HG03135 (cell line): ENCODE data around the gene PPP1R13L.
A peak's percentile ranks its signal among the peaks of the same experiment; 100 is the strongest.
"Not testable (repeated sequence)": the region's sequence is repeated elsewhere in the genome, so short reads cannot be mapped to it uniquely, and the experiment has no call there.

ENCODE experiments used
- ATAC-seq: cut with Tn5 transposase; IDR thresholded peaks from one replicate; pipeline ENCODE4 v1.9.1; 2021; ENCODE audit warnings: mild to moderate bottlenecking, moderate library complexity; ENCODE audit not compliant: unreplicated experiment

The PPP1R13L gene

GRCh38 chr19:45404557-45405434, at the start of gene PPP1R13L:
PPP1R13L (minus strand) TSS chr19:45405069; CDS start chr19:45398318, 6,751 bp downstream.
- no peak for ATAC-seq

- ATAC-seq = no peak
Observed at GRCh38 chr19:45451850-45452387, 47.0 kb upstream of the PPP1R13L start.

DNA sequence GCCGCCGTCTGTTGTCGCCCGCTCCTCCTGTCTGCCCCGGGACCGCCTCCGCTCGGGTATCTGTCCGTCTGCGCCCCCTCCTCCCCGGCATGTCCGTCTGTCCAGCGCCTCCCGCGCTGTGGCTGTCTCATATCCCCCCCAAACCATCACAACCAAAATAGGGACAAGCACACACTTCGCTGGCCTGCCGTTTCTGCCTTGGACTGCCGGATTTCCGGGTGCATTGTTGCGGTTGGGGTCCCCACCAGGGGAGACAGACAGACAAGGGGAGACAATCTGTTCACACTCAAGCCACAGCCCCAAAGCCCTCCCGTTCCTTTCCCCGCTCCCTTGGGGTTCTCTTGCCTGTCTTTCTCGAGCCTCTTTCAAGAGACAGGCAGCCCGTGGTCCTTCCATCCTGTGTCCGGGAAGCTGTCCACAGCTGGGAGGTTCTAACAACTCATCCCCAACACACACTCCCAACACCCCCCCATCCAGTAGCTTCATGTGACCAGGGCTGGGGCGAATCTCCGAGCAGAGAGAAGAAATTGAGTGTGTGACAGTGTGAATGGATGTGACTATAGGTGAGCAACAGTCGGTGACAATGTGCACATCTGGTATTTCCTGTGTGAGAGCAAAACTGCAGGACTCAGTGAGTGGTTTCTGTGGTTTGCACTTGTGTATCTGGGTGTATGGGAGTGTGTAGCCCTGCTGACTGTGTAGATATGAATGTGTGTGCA, 46.4 kb upstream of the PPP1R13L start:
- ATAC-seq = no peak

DNA sequence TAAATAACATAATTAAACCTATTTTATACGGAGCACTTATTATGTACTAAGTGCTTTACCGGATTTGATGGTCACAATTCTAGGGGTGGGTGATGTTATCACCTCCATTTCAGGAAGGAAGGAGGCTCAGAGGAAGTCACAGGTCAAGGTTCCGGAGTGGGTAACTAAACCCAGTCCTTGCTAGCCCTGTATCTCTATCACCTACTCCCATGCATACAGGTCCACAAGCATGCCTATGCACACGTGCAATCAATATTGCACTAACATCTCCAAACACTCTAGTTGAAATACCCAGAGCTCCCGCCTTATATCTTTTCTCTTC, 45.1 kb upstream of the PPP1R13L start:
- peak; percentile 25 for ATAC-seq

DNA sequence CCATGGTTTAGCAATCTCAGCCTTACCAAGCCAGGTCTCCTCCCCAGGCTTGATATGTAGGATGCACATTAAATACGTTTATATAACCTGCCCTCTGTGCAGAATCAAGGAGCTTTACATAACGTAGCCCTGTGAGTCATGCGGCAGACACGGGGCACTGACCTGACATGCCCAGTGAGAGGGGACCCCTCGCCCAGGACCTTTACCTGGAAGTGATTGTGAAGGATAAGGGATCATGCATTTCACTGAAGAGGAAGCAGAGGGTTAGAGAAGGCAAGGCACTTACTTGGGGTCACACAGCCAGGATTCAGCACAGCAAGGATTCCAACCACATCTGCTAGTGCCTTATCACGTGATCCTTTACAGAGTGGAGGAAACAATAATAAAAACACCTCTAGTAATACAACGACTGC, 44.0 kb upstream of the PPP1R13L start:
- no peak for ATAC-seq

- no peak for ATAC-seq
Observed at GRCh38 chr19:45448425-45448756, 43.5 kb upstream of the PPP1R13L start.

- ATAC-seq = no peak
Observed at GRCh38 chr19:45446944-45447343, 42.1 kb upstream of the PPP1R13L start.

DNA sequence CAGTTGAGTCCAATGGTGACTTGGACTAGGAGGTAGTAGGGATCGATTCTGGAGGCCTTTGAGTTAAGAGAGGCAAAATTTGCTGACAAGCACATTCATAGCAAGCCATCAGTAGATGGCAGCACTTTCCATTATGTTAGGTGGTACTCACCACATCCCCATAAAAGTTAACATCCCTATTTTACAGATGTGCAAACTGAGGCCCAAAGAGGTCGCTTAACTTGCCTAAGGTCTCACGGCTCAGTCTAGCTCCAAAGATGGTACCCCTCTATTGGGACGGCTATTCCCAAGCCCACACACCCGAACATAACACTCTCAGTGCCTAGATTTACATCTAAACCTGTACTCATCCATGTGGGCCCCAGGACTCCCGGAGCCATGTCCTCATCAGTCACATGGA, 41.4 kb upstream of the PPP1R13L start:
- no peak for ATAC-seq

DNA sequence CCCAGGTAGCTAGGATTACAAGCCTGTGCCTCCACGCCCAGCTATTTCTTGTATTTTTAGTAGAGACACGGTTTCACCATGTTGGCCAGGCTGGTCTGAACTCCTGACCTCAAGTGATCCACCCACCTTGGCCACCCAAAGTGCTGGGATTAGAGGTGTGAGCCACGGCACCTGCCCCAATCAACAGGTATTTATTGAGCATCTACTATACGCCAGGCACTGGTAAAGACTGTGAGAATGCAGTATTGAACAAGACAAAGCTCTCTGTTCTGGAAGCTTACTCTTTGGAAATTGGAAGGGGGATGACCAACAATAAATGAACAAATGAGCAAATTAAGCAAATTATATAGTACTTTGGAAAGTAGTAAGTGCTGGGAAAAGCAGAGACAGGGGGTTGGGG, 40.3 kb upstream of the PPP1R13L start:
- no peak for ATAC-seq

GRCh38 chr19:45444318-45445041, 39.6 kb upstream of the PPP1R13L start:
- ATAC-seq = peak; percentile 44

DNA sequence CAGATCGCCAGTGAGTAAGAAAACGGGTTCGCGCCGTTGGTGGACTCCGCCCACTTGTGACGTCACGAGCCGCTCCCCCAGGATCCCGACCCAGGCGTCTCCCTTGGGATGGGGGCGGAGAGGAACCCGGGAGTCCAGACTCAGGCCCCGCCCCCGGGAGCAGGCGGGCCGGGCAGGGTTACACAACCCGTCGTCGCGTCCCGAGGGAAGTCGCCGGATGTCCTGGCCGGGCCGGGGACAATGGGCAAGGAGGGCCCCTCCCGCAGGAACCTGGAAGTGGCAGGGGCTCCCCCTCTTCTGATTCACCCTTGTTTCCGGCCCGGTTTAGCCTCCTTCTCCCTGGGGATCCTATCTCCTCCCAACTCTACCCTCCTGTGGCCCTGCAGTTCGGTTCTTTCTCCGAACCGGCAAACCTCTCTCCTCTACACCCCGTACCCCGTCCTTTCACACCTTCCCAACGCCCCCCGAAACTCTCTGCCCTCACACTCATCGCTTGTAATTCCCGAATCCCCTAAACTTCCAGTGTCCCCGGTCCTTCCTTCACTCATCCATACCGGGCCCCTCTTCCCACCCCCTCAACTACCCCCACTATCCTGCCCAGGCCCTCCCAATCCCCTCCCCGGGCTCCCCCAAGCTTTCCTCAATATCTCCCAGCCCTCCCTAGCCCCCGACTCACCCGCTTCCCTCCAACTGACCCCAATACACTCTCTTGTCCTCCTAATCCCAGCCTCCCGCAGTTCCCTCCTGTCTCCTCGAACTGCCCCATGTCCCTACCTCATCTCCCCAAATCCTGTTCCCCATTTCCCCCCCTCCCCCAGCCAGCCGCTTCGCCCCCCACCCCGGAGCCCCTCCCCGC, 38.8 kb upstream of the PPP1R13L start:
- ATAC-seq = peak; percentile 38

- no peak for ATAC-seq
Observed at GRCh38 chr19:45442778-45443461, 38.1 kb upstream of the PPP1R13L start.

- ATAC-seq = no peak
Observed at GRCh38 chr19:45442408-45442777, 37.5 kb upstream of the PPP1R13L start.

GRCh38 chr19:45440873-45441654, 36.2 kb upstream of the PPP1R13L start:
- no peak for ATAC-seq

GRCh38 chr19:45440259-45440638, 35.4 kb upstream of the PPP1R13L start:
- no peak for ATAC-seq

GRCh38 chr19:45439569-45440258, 34.8 kb upstream of the PPP1R13L start:
- peak; percentile 46 for ATAC-seq

DNA sequence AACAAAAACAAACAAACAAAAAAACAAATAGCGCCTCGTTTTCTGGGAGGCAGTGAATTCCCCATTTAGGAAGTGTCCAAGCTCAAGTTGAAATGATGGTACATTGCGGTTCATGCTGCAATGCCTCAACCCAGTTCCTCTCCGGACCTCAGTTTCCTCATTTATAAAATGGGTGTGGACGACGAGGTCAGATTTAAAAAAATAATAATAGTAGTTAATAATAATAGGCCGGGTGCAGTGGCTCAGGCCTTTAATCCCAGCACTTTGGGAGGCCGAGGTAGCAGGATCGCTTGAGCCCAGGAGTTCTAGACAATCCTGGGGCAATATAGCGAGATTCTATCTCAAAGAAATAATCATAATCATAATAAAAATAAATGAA, 34.3 kb upstream of the PPP1R13L start:
- no peak for ATAC-seq

- ATAC-seq = no peak
Observed at GRCh38 chr19:45437328-45437727, 32.5 kb upstream of the PPP1R13L start.

DNA sequence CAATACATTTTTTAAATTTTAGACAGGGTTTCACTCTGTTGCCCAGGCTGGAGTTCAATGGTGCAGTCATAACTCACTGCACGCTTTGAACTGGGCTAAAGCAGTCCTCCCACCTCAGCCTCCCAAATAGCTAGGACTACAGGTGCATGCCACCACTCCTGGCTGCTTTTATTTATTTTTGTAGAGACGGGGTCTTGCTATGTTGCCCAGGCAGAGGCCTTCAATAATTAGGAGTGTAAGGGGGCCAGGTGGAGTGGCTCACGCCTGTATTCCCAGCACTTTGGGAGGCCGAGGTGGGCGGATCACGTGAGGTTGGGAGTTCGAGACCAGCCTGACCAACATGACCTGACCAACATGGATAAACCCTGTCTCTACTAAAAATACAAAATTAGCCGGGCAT, 27.7 kb upstream of the PPP1R13L start:
- ATAC-seq = not testable (repeated sequence)
